HepG2 (cell line): Measurements from ENCODE around the gene TRIP6. TPM values are rescaled to one million over a fixed set of nuclear protein-coding genes. Genes with fewer than 3 reads are reported as not detected.
A peak's percentile ranks its signal among the peaks of the same experiment; 100 is the strongest.

ENCODE experiments used
- ATF4 ChIP-seq, 2 experiments: fragments of 450-650 bp in 1 of 2; sonication (generic) in 1 of 2; formaldehyde crosslinking; IDR thresholded peaks; 2 replicates each; pipeline versions ENCODE4 v1.5.0 to v1.8.0; 2020 to 2022; ENCODE audit warnings: mild to moderate bottlenecking in 1 of 2, missing genetic modification reagents in 1 of 2
- CBX2 ChIP-seq, 2 experiments: fragments of 200-600 bp in 1 of 2; sonication (generic); formaldehyde crosslinking in 1 of 2; IDR thresholded peaks; 2 replicates each; pipeline versions ENCODE4 v1.7.0 to v1.8.1; 2018 to 2022; ENCODE audit warnings: low read depth in 2 of 2, low read length in 1 of 2, mild to moderate bottlenecking in 1 of 2, missing genetic modification reagents in 1 of 2
- CEBPB ChIP-seq: IDR thresholded peaks from 2 replicates; pipeline ENCODE4 v1.6.1; 2011; ENCODE audit warnings: low read depth, low read length, improper control_type of control experiment, borderline replicate concordance
- CHCHD3 ChIP-seq: sonication (generic); formaldehyde crosslinking; IDR thresholded peaks from 2 replicates; pipeline ENCODE4 v1.8.0; 2022; ENCODE audit warnings: mild to moderate bottlenecking, missing genetic modification reagents, moderate library complexity
- FOXM1 ChIP-seq: sonication (generic); formaldehyde crosslinking; IDR thresholded peaks from 2 replicates; pipeline ENCODE4 v1.5.0; 2020; ENCODE audit warnings: missing genetic modification reagents
- HOXA9 ChIP-seq: sonication (generic); formaldehyde crosslinking; IDR thresholded peaks from 2 replicates; pipeline ENCODE4 v1.8.1; 2022; ENCODE audit warnings: missing genetic modification reagents, mild to moderate bottlenecking, moderate library complexity, borderline replicate concordance
- IKZF4 ChIP-seq: sonication (generic); formaldehyde crosslinking; IDR thresholded peaks from 2 replicates; pipeline ENCODE4 v1.5.1; 2020; ENCODE audit warnings: borderline replicate concordance, mild to moderate bottlenecking, low read depth, missing genetic modification reagents; ENCODE audit errors: not compliant biosample characterization
- MED8 ChIP-seq: sonication (generic); formaldehyde crosslinking; IDR thresholded peaks from 2 replicates; pipeline ENCODE4 v1.8.1; 2023; ENCODE audit warnings: mild to moderate bottlenecking, missing genetic modification reagents; ENCODE audit not compliant: insufficient replicate concordance
- MTERF4 ChIP-seq: sonication (generic); formaldehyde crosslinking; IDR thresholded peaks from 2 replicates; pipeline ENCODE4 v1.8.0; 2023; ENCODE audit warnings: mild to moderate bottlenecking, missing genetic modification reagents
- SMAD9 ChIP-seq: sonication (generic); formaldehyde crosslinking; IDR thresholded peaks from 2 replicates; pipeline ENCODE4 v1.5.1; 2020; ENCODE audit warnings: mild to moderate bottlenecking, missing genetic modification reagents
- SP4 ChIP-seq: sonication (generic); formaldehyde crosslinking; IDR thresholded peaks from 2 replicates; pipeline ENCODE4 v1.8.1; 2023; ENCODE audit warnings: mild to moderate bottlenecking, missing genetic modification reagents
- TAF1 ChIP-seq: sonication (generic); formaldehyde crosslinking; IDR thresholded peaks from 2 replicates; pipeline ENCODE4 v1.4.0; 2020; ENCODE audit warnings: missing genetic modification reagents
- UBTF ChIP-seq: sonication (generic); formaldehyde crosslinking; IDR thresholded peaks from 2 replicates; pipeline ENCODE4 v1.4.0; 2020; ENCODE audit warnings: mild to moderate bottlenecking, missing genetic modification reagents
- ZNF232 ChIP-seq: sonication (generic); formaldehyde crosslinking; IDR thresholded peaks from 2 replicates; pipeline ENCODE4 v1.4.0; 2020; ENCODE audit warnings: missing genetic modification reagents, borderline replicate concordance
- ZNF296 ChIP-seq: sonication (generic); formaldehyde crosslinking; conservative IDR thresholded peaks from 2 replicates; pipeline ENCODE4 v1.5.0; 2020; ENCODE audit warnings: mild to moderate bottlenecking, missing genetic modification reagents
- ZNF33A ChIP-seq: sonication (generic); formaldehyde crosslinking; IDR thresholded peaks from 2 replicates; pipeline ENCODE4 v1.5.1; 2020; ENCODE audit warnings: missing genetic modification reagents, mild to moderate bottlenecking, moderate library complexity, borderline replicate concordance
- ZNF776 ChIP-seq: sonication (generic); formaldehyde crosslinking; IDR thresholded peaks from 2 replicates; pipeline ENCODE4 v1.4.0; 2020; ENCODE audit warnings: mild to moderate bottlenecking, missing genetic modification reagents
- ZNF782 ChIP-seq: sonication (generic); formaldehyde crosslinking; IDR thresholded peaks from 2 replicates; pipeline ENCODE4 v1.4.0; 2020; ENCODE audit warnings: missing genetic modification reagents, mild to moderate bottlenecking, borderline replicate concordance
- ZNF788 ChIP-seq: sonication (generic); formaldehyde crosslinking; IDR thresholded peaks from 2 replicates; pipeline ENCODE4 v1.5.0; 2020; ENCODE audit warnings: mild to moderate bottlenecking, missing genetic modification reagents, borderline replicate concordance
- ZSCAN30 ChIP-seq: sonication (generic); formaldehyde crosslinking; IDR thresholded peaks from 2 replicates; pipeline ENCODE4 v1.5.0; 2020; ENCODE audit warnings: mild to moderate bottlenecking, missing genetic modification reagents
- polyA plus RNA-seq, 8 experiments: library from polyadenylated mRNA; depleted of rRNA in 3 of 8; stranded (reverse) in 7 of 8; unstranded in 1 of 8; fragments of >200 nt; fragmentation: Illumina TruSeq in 4 of 8; extraction: Trizol in 4 of 8; gene quantifications; 2 replicates each; pipeline versions ENCODE4 v1.2.1 to v1.2.3, GENCODE V29; 2011 to 2016; ENCODE audit warnings: low read depth in 4 of 8, missing spikeins in 1 of 8, mixed read lengths in 1 of 8; ENCODE audit not compliant: insufficient read depth in 1 of 8
- total RNA-seq, 5 experiments: library from RNA; depleted of rRNA; stranded (reverse); fragments of >200 nt; fragmentation: Illumina TruSeq; extraction: Trizol; gene quantifications; 2 replicates each; pipeline ENCODE4 v1.2.3, GENCODE V29; 2016; ENCODE audit warnings: low read depth in 1 of 5
- TF ChIP-seq, protein P1 (sequence below): sonication (generic); formaldehyde crosslinking; IDR thresholded peaks from 2 replicates; pipeline ENCODE4 v1.8.1; 2022; ENCODE audit warnings: mild to moderate bottlenecking, missing genetic modification reagents

Gene TRIP6
- total and polyA plus RNA-seq, 2 of the 13 experiments (the other 11 are each of a cell fraction or from before 2014, with no cell fraction given) = 0.34 to 0.38 TPM

- TF ChIP-seq ZNF232 = peak; percentile 85
- peak; percentile 96 for TF ChIP-seq UBTF (CRISPR knock-in tag)
- TF ChIP-seq ZNF788 = peak; percentile 90
- TF ChIP-seq, protein P1, sequence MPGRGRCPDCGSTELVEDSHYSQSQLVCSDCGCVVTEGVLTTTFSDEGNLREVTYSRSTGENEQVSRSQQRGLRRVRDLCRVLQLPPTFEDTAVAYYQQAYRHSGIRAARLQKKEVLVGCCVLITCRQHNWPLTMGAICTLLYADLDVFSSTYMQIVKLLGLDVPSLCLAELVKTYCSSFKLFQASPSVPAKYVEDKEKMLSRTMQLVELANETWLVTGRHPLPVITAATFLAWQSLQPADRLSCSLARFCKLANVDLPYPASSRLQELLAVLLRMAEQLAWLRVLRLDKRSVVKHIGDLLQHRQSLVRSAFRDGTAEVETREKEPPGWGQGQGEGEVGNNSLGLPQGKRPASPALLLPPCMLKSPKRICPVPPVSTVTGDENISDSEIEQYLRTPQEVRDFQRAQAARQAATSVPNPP (CRISPR knock-in tag) = peak; percentile 67; the same call in 1 of the 2 replicates
- peak; percentile 99 for TF ChIP-seq ZNF776
- TF ChIP-seq CBX2 (IDR thresholded peaks at IDR 0.05; ENCODE audit: low read depth, low read length) = no peak
- no peak for TF ChIP-seq CBX2 (CRISPR knock-in tag; IDR thresholded peaks at IDR 0.05; ENCODE audit: low read depth)
- peak; percentile 83; the same call in 1 of the 2 replicates for TF ChIP-seq CHCHD3 (CRISPR knock-in tag)
- peak; percentile 96 for TF ChIP-seq ZNF782 (CRISPR knock-in tag)
- TF ChIP-seq TAF1 (CRISPR knock-in tag) = peak; percentile 83; the same call in 1 of the 2 replicates
- 0 out of 2 replicates have a peak, but pooled peaks have one; percentile 59 for TF ChIP-seq ZNF33A (CRISPR knock-in tag)
- TF ChIP-seq SMAD9 (CRISPR knock-in tag) = 0 out of 2 replicates have a peak, but pooled peaks have one; percentile 82
- TF ChIP-seq SP4 (CRISPR knock-in tag) = peak; percentile 69
- TF ChIP-seq ZNF296 (CRISPR knock-in tag) = peak; percentile 30; the same call in 1 of the 2 replicates
- 0 out of 2 replicates have a peak, but pooled peaks have one; percentile 23 for TF ChIP-seq MTERF4
- TF ChIP-seq FOXM1 (CRISPR knock-in tag) = peak; percentile 90
- no peak for TF ChIP-seq HOXA9 (CRISPR knock-in tag)
- TF ChIP-seq ATF4 (CRISPR knock-in tag; IDR thresholded peaks at IDR 0.05) = no peak
- TF ChIP-seq IKZF4 (CRISPR knock-in tag) = peak; percentile 97
- no peak for TF ChIP-seq CEBPB
- TF ChIP-seq ZSCAN30 = no peak
- TF ChIP-seq MED8 (CRISPR knock-in tag) = peak; percentile 69
These were observed 22.0 kb downstream of the TRIP6 start, which contains the start of gene UFSP1 (continued) for GRCh38 chr7:100888988-100889750.
